B cell (primary cell): ENCODE measurements around the gene ITPR2. TPM values are rescaled to one million over a fixed set of nuclear protein-coding genes. Genes with fewer than 3 reads are reported as not detected.
"Not testable (repeated sequence)": the region's sequence is repeated elsewhere in the genome, so short reads cannot be mapped to it uniquely, and the experiment has no call there.

Experiments
- ATAC-seq: fragments of 200-7000 bp; cut with Tn5 transposase; one replicate; pipeline ENCODE4 v1.10.0; 2021; ENCODE audit warnings: low read depth, mild to moderate bottlenecking, moderate number of reproducible peaks, moderate library complexity
- CTCF ChIA-PET: fragments of 350-600 bp; sonication (Branson Sonifier 250); formaldehyde crosslinking; loops from one replicate; lab custom pipeline; 2021; ENCODE audit warnings: antibody characterized with exemption, inconsistent platforms; lab: Charles Lee
- POLR2A ChIA-PET: fragments of 350-600 bp; sonication (Branson Sonifier 250); formaldehyde crosslinking; loops from one replicate; lab custom pipeline; 2021; ENCODE audit warnings: antibody characterized with exemption; lab: Charles Lee
- DNase-seq: peaks from one replicate; pipeline ENCODE4 v3.0.0; 2013
- H2AFZ ChIP-seq: 2 replicates; pipeline ENCODE4 v1.6.1; 2012; ENCODE audit warnings: mild to moderate bottlenecking, low read depth, low read length; ENCODE audit not compliant: insufficient read depth, poor library complexity, severe bottlenecking
- H3K27ac ChIP-seq, 2 donors: 1 replicate in 1 of 2; 2 replicates in 1 of 2; pipeline ENCODE4 v1.5.1; 2012 to 2013; ENCODE audit warnings: low read length in 2 of 2, mild to moderate bottlenecking in 2 of 2, moderate library complexity in 1 of 2
- H3K27me3 ChIP-seq, 4 experiments: fragments of 200-600 bp in 1 of 4; sonication (generic) in 1 of 4; replicated peaks in 1 of 4; 1 replicate in 2 of 4; 2 replicates in 2 of 4; pipeline versions ENCODE4 v1.6.1 to v1.7.0; 2013 to 2016; ENCODE audit warnings: low read length in 3 of 4, mild to moderate bottlenecking in 2 of 4, mixed read lengths in 1 of 4, moderate library complexity in 1 of 4; ENCODE audit not compliant: insufficient read depth in 4 of 4, control insufficient read depth in 3 of 4; ENCODE audit errors: control extremely low read depth in 1 of 4
- H3K36me3 ChIP-seq, 2 experiments: replicated peaks in 1 of 2; 1 replicate in 1 of 2; 2 replicates in 1 of 2; pipeline versions ENCODE4 v1.6.1 to v1.7.1; 2013; ENCODE audit warnings: low read length in 1 of 2; ENCODE audit not compliant: insufficient read depth in 2 of 2, control insufficient read depth in 1 of 2; ENCODE audit errors: control extremely low read depth in 1 of 2, extremely low read depth in 1 of 2
- H3K4me1 ChIP-seq, 2 donors: fragments of 200-600 bp in 1 of 2; sonication (generic) in 1 of 2; 1 replicate in 1 of 2; 2 replicates in 1 of 2; pipeline versions ENCODE4 v1.5.1 to v1.6.1; 2013 to 2017; ENCODE audit warnings: low read length in 2 of 2; ENCODE audit not compliant: control insufficient read depth in 2 of 2, insufficient read depth in 2 of 2
- H3K4me2 ChIP-seq: replicated peaks from 2 replicates; pipeline ENCODE3; 2012; ENCODE audit warnings: mild to moderate bottlenecking, low read depth, low read length; ENCODE audit not compliant: poor library complexity, severe bottlenecking
- H3K4me3 ChIP-seq, 5 experiments: fragments of 200-600 bp in 1 of 5; sonication (generic) in 1 of 5; 1 replicate in 3 of 5; 2 replicates in 2 of 5; pipeline versions ENCODE4 v1.5.1 to v1.7.0; 2011 to 2016; ENCODE audit warnings: low read length in 4 of 5, mild to moderate bottlenecking in 4 of 5, low read depth in 2 of 5, control low read depth in 1 of 5, moderate library complexity in 1 of 5; ENCODE audit not compliant: insufficient read depth in 1 of 5; ENCODE audit errors: control extremely low read depth in 1 of 5, extremely low read depth in 1 of 5
- H3K79me2 ChIP-seq: fragments of 200-600 bp; sonication (generic); one replicate; pipeline ENCODE4 v1.6.0; 2016; ENCODE audit warnings: low read length; ENCODE audit not compliant: control insufficient read depth, insufficient read depth
- H3K9ac ChIP-seq: fragments of 200-600 bp; sonication (generic); 2 replicates; pipeline ENCODE4 v1.6.1; 2017; ENCODE audit warnings: mild to moderate bottlenecking, low read length, moderate library complexity
- H3K9me3 ChIP-seq, 3 donors: one replicate each; pipeline versions ENCODE4 v1.6.1 to v1.7.1; 2013; ENCODE audit warnings: low read length in 2 of 3; ENCODE audit not compliant: control insufficient read depth in 2 of 3, insufficient read depth in 1 of 3; ENCODE audit errors: control extremely low read depth in 1 of 3
- H4K20me1 ChIP-seq: 2 replicates; pipeline ENCODE4 v1.6.0; 2012; ENCODE audit warnings: mild to moderate bottlenecking, low read length; ENCODE audit not compliant: insufficient read depth, control insufficient read depth, poor library complexity, severe bottlenecking
- H3K27ac Mint-ChIP-seq: one replicate; pipeline ENCODE4 v1.8.0; 2021; ENCODE audit warnings: mixed read lengths
- H3K27me3 Mint-ChIP-seq: one replicate; pipeline ENCODE4 v1.8.0; 2021; ENCODE audit warnings: mixed read lengths
- H3K4me1 Mint-ChIP-seq: one replicate; pipeline ENCODE4 v1.8.0; 2021; ENCODE audit warnings: mixed read lengths
- H3K4me3 Mint-ChIP-seq: one replicate; pipeline ENCODE4 v1.8.0; 2021; ENCODE audit warnings: mixed read lengths
- H3K9me3 Mint-ChIP-seq: one replicate; pipeline ENCODE4 v1.8.0; 2022; ENCODE audit warnings: mixed read lengths; ENCODE audit not compliant: insufficient read depth
- CTCF ChIP-seq: fragments of 200-600 bp; IDR thresholded peaks from one replicate; pipeline ENCODE4 v1.8.0; 2022; ENCODE audit warnings: antibody characterized with exemption, mild to moderate bottlenecking
- EZH2 ChIP-seq: IDR thresholded peaks from 2 replicates; pipeline ENCODE4 v1.6.1; 2012; ENCODE audit warnings: borderline replicate concordance, low read depth, mild to moderate bottlenecking, moderate library complexity, low read length; ENCODE audit not compliant: insufficient read depth, poor library complexity, severe bottlenecking
- WGBS: methylation state at CpG from one replicate; pipeline ENCODE4 v1.1.5; 2013; ENCODE audit warnings: missing lambda C conversion rate; ENCODE audit not compliant: insufficient coverage; 5-methylcytosine and 5-hydroxymethylcytosine counted together
- intact Hi-C: fragments of 100-400 bp; cut with micrococcal nuclease; formaldehyde crosslinking; loops from one replicate; pipeline ENCODE4 v1.10.0; 2022
- polyA plus RNA-seq: library from polyadenylated mRNA; depleted of rRNA; stranded (reverse); fragments of >200 nt; gene quantifications from 2 replicates; pipeline ENCODE4 v1.2.3, GENCODE V29; 2012
- total RNA-seq, 2 donors: library from RNA; stranded (reverse); fragments of 120-200 nt in 1 of 2; gene quantifications; 1 replicate in 1 of 2; 2 replicates in 1 of 2; pipeline versions ENCODE4 v1.2.3 to v1.2.4, GENCODE V29; 2013 to 2022

Gene ITPR2
- total and polyA plus RNA-seq, 2 donors (not counting 1 experiment from before 2014, with no cell fraction given) = 4.3 to 113 TPM

- H3K9ac ChIP-seq = no peak overlapping the region
- intact Hi-C loops = no loop called here
- WGBS = no CpG with 5 or more reads among the region's 3 CpGs
- H4K20me1 ChIP-seq = peaks cover 8% of the 10 kb centered on the region
- no peaks in the 10 kb centered on the region for H3K4me1 ChIP-seq
- H3K27ac Mint-ChIP-seq = no peak overlapping the region
- H3K79me2 ChIP-seq = peaks cover 36% of the 10 kb centered on the region
- no peak overlapping the region for H3K4me3 ChIP-seq
- H3K4me2 ChIP-seq = no peak overlapping the region
- CTCF ChIA-PET = no interaction called here
- H3K9me3 Mint-ChIP-seq = peaks cover 20% of the 10 kb centered on the region
- TF ChIP-seq CTCF (no peak), EZH2 (no peak)
- H3K27me3 ChIP-seq = no peaks in the 10 kb centered on the region
- no peaks in the 10 kb centered on the region for H3K27me3 Mint-ChIP-seq
- peaks cover 0 to 3% of the 10 kb centered on the region in 2 experiments for H3K36me3 ChIP-seq
- ATAC-seq = no peak
- H3K9me3 ChIP-seq = peaks cover 9 to 30% (median 14%) of the 10 kb centered on the region in 3 donors
- DNase-seq = no peak
- POLR2A ChIA-PET = no interaction called here
- no peak overlapping the region for H3K27ac ChIP-seq
- H3K4me1 Mint-ChIP-seq = no peaks in the 10 kb centered on the region
- no peak overlapping the region for H2AFZ ChIP-seq
- H3K4me3 Mint-ChIP-seq = no peak overlapping the region
Observed at GRCh38 chr12:26761775-26762174, 71.2 kb downstream of the ITPR2 start.

DNA sequence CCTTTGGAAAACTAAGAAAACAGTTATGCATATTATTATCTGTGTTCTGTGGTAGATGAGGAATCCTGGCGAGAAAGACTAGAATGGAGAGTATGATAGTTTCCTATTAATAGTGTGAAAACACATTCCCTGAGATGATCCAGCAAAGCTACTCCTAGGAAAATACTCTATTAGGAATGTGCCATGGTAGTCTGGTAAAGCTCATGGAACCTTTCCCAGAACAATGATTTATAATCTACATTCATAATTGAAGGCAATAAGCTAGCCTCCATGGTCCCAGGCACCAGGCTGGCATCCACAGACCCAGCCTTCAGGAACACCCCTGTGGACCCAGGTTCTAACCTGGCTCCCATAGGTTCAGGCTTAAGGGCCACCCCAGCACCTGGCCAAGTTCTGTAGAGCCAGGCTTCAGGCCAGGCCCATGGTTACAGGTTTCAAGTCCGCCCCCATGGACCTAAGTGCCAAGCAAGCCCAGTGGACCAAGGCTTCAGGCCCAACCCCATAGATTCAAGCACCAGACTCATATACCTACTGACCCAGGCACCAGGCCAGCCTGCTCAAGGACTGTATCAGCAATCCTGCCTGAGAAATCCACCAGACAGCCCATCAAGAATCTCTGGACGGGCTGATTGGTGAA lies 72.2 kb downstream of the ITPR2 start:
- ChIA-PET CTCF (no interaction called here), POLR2A (no interaction called here)
- intact Hi-C loops = no loop called here
- Histone ChIP-seq H4K20me1 (peaks cover 8% of the 10 kb centered on the region), H3K9me3 (peaks cover 9 to 38% (median 14%) of the 10 kb centered on the region in 3 donors), H3K36me3 (peaks cover 0 to 3% of the 10 kb centered on the region in 2 experiments), H3K4me1 (no peaks in the 10 kb centered on the region), H3K4me3 (no peak overlapping the region), H3K79me2 (peaks cover 36% of the 10 kb centered on the region), H3K27me3 (no peaks in the 10 kb centered on the region), H3K4me2 (no peak overlapping the region), H3K27ac (no peak overlapping the region), H3K9ac (no peak overlapping the region), H2AFZ (no peak overlapping the region)
- no peak overlapping the region for H3K4me3 Mint-ChIP-seq
- H3K9me3 Mint-ChIP-seq = peaks cover 20% of the 10 kb centered on the region
- DNase-seq (no peak), ATAC-seq (no peak)
- no peaks in the 10 kb centered on the region for H3K4me1 Mint-ChIP-seq
- no peak overlapping the region for H3K27ac Mint-ChIP-seq
- WGBS = 90% methylated on average over 1 of the region's 3 CpGs
- no peaks in the 10 kb centered on the region for H3K27me3 Mint-ChIP-seq
- TF ChIP-seq CTCF (no peak), EZH2 (no peak)

DNA sequence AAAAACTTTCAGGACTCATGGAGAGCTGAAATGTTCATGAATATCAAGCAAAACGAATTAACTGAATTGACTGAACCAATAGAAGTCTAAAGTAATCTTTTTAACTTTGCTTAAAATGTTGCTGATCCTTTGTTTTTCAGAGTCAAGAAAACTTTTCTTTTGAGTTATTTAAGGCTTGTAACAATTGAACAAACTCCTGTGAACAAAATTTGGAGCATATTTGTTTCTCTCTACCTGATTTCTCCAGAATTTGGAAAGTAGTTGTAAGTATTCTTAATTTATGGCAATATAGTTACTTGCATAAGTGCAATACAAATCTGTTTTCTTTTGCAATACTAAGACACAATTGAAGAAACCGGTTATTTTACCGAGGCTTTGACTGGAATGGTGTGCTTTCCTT lies 77.6 kb downstream of the ITPR2 start:
- DNase-seq, H3K36me3 ChIP-seq, ATAC-seq, H3K4me2 ChIP-seq, H3K4me3 ChIP-seq, H3K4me1 ChIP-seq, H3K27ac Mint-ChIP-seq, intact Hi-C loops, H3K9me3 Mint-ChIP-seq, H3K4me3 Mint-ChIP-seq, H3K9ac ChIP-seq, H3K27me3 ChIP-seq, H3K27ac ChIP-seq, H4K20me1 ChIP-seq, H3K27me3 Mint-ChIP-seq, H2AFZ ChIP-seq, CTCF ChIA-PET: not testable (repeated sequence)
- no CpG with 5 or more reads among the region's 3 CpGs for WGBS
- Histone ChIP-seq H3K79me2 (peaks cover 46% of the 10 kb centered on the region), H3K9me3 (peaks cover 0 to 18% (median 4%) of the 10 kb centered on the region in 3 donors)
- POLR2A ChIA-PET = interaction anchor here (0.9 kb wide), 1 partner anchor 77 kb away, joined by 4 read pairs; no protein-coding TSS in a partner anchor
- H3K4me1 Mint-ChIP-seq = peaks cover 12% of the 10 kb centered on the region
